ENCODE data around the gene KCNMB2. TPM values are rescaled to one million over a fixed set of nuclear protein-coding genes. Genes with fewer than 3 reads are reported as not detected.

The KCNMB2 gene
- polyA plus RNA-seq, 4 donors, result 27.4 to 34.9 (median 31.2) TPM

- DNase-seq (ENCODE audit: low read depth in 4 of 4, low spot score in 3 of 4), result no peak
Observed at GRCh38 chr3:178685591-178685906, 149.3 kb downstream of the KCNMB2 start.

GRCh38 chr3:178686826-178687225 is 150.6 kb downstream of the KCNMB2 start:
- DNase-seq (ENCODE audit: low read depth in 4 of 4, low spot score in 3 of 4), result no peak

- DNase-seq (ENCODE audit: low read depth in 4 of 4, low spot score in 3 of 4), result no peak
Observed at GRCh38 chr3:178690571-178690970, 154.3 kb downstream of the KCNMB2 start.

- DNase-seq (ENCODE audit: low read depth in 4 of 4, low spot score in 3 of 4), result no peak
Observed at GRCh38 chr3:178699364-178699763, 163.1 kb downstream of the KCNMB2 start.

- no peak for DNase-seq (ENCODE audit: low read depth in 4 of 4, low spot score in 3 of 4)
Observed at GRCh38 chr3:178699810-178700209, 163.6 kb downstream of the KCNMB2 start.

- DNase-seq (ENCODE audit: low read depth in 4 of 4, low spot score in 3 of 4), result no peak
Observed at GRCh38 chr3:178703268-178703975, 167.2 kb downstream of the KCNMB2 start.

- no peak for DNase-seq (ENCODE audit: low read depth in 4 of 4, low spot score in 3 of 4)
Observed at GRCh38 chr3:178705925-178706324, 169.7 kb downstream of the KCNMB2 start.

- DNase-seq (ENCODE audit: low read depth in 4 of 4, low spot score in 3 of 4), result no peak
Observed at GRCh38 chr3:178706411-178706810, 170.2 kb downstream of the KCNMB2 start.

GRCh38 chr3:178707311-178708031 is 171.2 kb downstream of the KCNMB2 start:
- no peak for DNase-seq (ENCODE audit: low read depth in 4 of 4, low spot score in 3 of 4)

- DNase-seq (ENCODE audit: low read depth in 4 of 4, low spot score in 3 of 4), result peak in 1 of 4 donors; percentile 23
Observed at GRCh38 chr3:178709051-178709450, 172.8 kb downstream of the KCNMB2 start.

GRCh38 chr3:178711753-178712152 is 175.5 kb downstream of the KCNMB2 start:
- DNase-seq (ENCODE audit: low read depth in 4 of 4, low spot score in 3 of 4), result no peak

GRCh38 chr3:178712247-178712646 is 176.0 kb downstream of the KCNMB2 start:
- no peak for DNase-seq (ENCODE audit: low read depth in 4 of 4, low spot score in 3 of 4)

GRCh38 chr3:178714925-178715832 is 178.9 kb downstream of the KCNMB2 start:
- no peak for DNase-seq (ENCODE audit: low read depth in 4 of 4, low spot score in 3 of 4)

- DNase-seq (ENCODE audit: low read depth in 4 of 4, low spot score in 3 of 4), result peak in 1 of 4 donors; percentile 43
Observed at GRCh38 chr3:178718995-178719635, 182.9 kb downstream of the KCNMB2 start.

- DNase-seq (ENCODE audit: low read depth in 4 of 4, low spot score in 3 of 4), result no peak
Observed at GRCh38 chr3:178732824-178733223, 196.6 kb downstream of the KCNMB2 start.

GRCh38 chr3:178735032-178735674 is 198.9 kb downstream of the KCNMB2 start:
- no peak for DNase-seq (ENCODE audit: low read depth in 4 of 4, low spot score in 3 of 4)

GRCh38 chr3:178736300-178736699 is 200.1 kb downstream of the KCNMB2 start:
- DNase-seq (ENCODE audit: low read depth in 4 of 4, low spot score in 3 of 4), result no peak

- no peak for DNase-seq (ENCODE audit: low read depth in 4 of 4, low spot score in 3 of 4)
Observed at GRCh38 chr3:178739720-178740119, 203.5 kb downstream of the KCNMB2 start.

- no peak for DNase-seq (ENCODE audit: low read depth in 4 of 4, low spot score in 3 of 4)
Observed at GRCh38 chr3:178741020-178741419, 204.8 kb downstream of the KCNMB2 start.

- DNase-seq (ENCODE audit: low read depth in 4 of 4, low spot score in 3 of 4), result no peak
Observed at GRCh38 chr3:178743297-178743696, 207.1 kb downstream of the KCNMB2 start.

Data from right renal pelvis (tissue), 4 donors.